Ascending aorta (tissue), 2 donors: Measurements from ENCODE around the gene NUPR1. TPM values are rescaled to one million over a fixed set of nuclear protein-coding genes. Genes with fewer than 3 reads are reported as not detected.

ENCODE experiments used
- DNase-seq, 2 donors: peaks; one replicate each; pipeline ENCODE4 v3.0.0-alpha.2; 2019; ENCODE audit warnings: low spot score in 2 of 2
- H3K27ac ChIP-seq, 2 donors: fragments of 200-600 bp; sonication (generic); one replicate each; pipeline ENCODE4 v1.5.1; 2016 to 2017; ENCODE audit warnings: mild to moderate bottlenecking in 1 of 2
- H3K27me3 ChIP-seq: fragments of 200-600 bp; sonication (generic); one replicate; pipeline ENCODE4 v1.5.1; 2017
- H3K36me3 ChIP-seq, 2 donors: fragments of 200-600 bp; sonication (generic); one replicate each; pipeline ENCODE4 v1.5.1; 2016
- H3K4me1 ChIP-seq, 2 donors: fragments of 200-600 bp; sonication (generic); one replicate each; pipeline ENCODE4 v1.5.1; 2016 to 2017; ENCODE audit warnings: mild to moderate bottlenecking in 1 of 2
- H3K4me3 ChIP-seq, 2 donors: fragments of 200-600 bp; sonication (generic); one replicate each; pipeline ENCODE4 v1.5.1; 2016 to 2017; ENCODE audit warnings: mild to moderate bottlenecking in 1 of 2
- H3K9me3 ChIP-seq, 2 donors: fragments of 200-600 bp; sonication (generic); one replicate each; pipeline ENCODE4 v1.5.1; 2016
- intact Hi-C: fragments of 100-400 bp; cut with DNase I; formaldehyde crosslinking; loops from one replicate; pipeline ENCODE4 v1.15.1; 2023
- total RNA-seq: library from RNA; depleted of rRNA; stranded (reverse); fragments of >200 nt; gene quantifications from one replicate; pipeline ENCODE4 v1.1.0, GENCODE V29; 2016
- TF ChIP-seq, protein P1 (sequence below), 3 experiments: fragments of 200-600 bp in 2 of 3; fragments of 450-650 bp in 1 of 3; sonication (generic) in 2 of 3; IDR thresholded peaks; one replicate each; pipeline ENCODE4 v1.5.1; 2016 to 2019; ENCODE audit warnings: antibody characterized with exemption in 3 of 3, mild to moderate bottlenecking in 1 of 3, moderate library complexity in 1 of 3

Gene NUPR1
- total RNA-seq, 1 donor from 2014 or later = 290 TPM

DNA sequence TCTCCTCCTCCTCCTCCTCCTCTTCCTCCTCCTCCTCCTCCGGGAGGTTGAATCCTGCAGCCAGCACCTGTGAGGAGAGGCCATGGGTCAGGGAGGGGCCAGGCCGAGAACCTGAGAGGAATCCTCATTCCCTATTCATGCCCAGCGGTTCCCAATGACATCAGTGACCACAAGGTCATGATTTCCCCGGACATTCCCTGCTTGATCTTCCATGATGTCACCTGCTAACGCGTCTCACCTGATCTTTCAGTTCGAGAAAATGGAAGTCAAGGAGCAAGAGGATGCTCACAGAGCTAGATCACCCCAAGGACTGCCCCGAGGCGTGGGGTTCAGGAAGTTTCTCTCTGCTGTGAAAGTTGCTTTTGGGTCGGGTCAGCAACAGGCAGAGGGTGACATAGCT lies 38.9 kb downstream of the NUPR1 start:
- DNase-seq = no peak
- no peaks in the 10 kb centered on the region for H3K27me3 ChIP-seq
- H3K9me3 ChIP-seq = no peaks in the 10 kb centered on the region
- H3K4me1 ChIP-seq = no peaks in the 10 kb centered on the region
- no peak overlapping the region for H3K27ac ChIP-seq
- no peaks in the 10 kb centered on the region for H3K36me3 ChIP-seq
- TF ChIP-seq, protein P1, sequence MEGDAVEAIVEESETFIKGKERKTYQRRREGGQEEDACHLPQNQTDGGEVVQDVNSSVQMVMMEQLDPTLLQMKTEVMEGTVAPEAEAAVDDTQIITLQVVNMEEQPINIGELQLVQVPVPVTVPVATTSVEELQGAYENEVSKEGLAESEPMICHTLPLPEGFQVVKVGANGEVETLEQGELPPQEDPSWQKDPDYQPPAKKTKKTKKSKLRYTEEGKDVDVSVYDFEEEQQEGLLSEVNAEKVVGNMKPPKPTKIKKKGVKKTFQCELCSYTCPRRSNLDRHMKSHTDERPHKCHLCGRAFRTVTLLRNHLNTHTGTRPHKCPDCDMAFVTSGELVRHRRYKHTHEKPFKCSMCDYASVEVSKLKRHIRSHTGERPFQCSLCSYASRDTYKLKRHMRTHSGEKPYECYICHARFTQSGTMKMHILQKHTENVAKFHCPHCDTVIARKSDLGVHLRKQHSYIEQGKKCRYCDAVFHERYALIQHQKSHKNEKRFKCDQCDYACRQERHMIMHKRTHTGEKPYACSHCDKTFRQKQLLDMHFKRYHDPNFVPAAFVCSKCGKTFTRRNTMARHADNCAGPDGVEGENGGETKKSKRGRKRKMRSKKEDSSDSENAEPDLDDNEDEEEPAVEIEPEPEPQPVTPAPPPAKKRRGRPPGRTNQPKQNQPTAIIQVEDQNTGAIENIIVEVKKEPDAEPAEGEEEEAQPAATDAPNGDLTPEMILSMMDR (IDR thresholded peaks at IDR 0.05) = no peak
- intact Hi-C loops = no loop called here
- H3K4me3 ChIP-seq = no peak overlapping the region

DNA sequence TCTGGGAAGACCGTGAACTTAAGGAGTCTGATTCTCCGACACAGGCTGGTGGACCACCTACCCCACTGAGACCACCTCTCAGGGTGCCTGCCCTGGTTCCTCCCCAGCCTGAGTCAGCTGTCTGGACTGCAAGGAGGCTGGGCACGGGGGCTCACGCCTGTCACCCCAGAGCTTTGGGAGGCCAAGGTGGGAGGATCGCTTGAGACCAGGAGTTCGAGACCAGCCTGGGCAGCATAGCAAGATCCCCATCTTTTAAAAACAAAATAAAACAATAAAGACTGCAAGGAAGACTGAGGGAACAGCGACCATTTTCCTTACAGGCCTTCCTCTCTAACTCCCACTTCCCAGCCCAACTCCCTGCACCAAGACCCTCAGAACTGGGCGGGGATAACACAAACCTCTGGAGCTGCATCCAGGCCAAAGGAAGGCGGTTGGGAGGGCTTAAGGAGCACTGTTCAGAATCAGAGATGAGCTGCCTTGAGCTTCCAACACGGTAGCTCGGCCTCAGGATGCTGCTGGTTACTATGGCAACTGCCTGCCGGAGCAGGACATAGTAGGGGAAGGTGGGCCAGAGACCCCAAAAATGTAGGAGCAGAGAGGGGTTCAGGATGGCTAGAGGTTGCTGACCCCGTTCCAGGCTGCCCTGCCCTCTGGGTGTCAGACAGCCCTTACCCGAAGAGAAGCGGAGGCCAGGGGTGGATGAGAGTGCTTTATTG lies 40.0 kb downstream of the NUPR1 start:
- TF ChIP-seq, protein P1 (IDR thresholded peaks at IDR 0.05) = no peak
- intact Hi-C loops = no loop called here
- Histone ChIP-seq H3K9me3 (no peaks in the 10 kb centered on the region), H3K27me3 (no peaks in the 10 kb centered on the region), H3K36me3 (no peaks in the 10 kb centered on the region), H3K27ac (no peak overlapping the region), H3K4me1 (no peaks in the 10 kb centered on the region), H3K4me3 (no peak overlapping the region)
- no peak for DNase-seq

DNA sequence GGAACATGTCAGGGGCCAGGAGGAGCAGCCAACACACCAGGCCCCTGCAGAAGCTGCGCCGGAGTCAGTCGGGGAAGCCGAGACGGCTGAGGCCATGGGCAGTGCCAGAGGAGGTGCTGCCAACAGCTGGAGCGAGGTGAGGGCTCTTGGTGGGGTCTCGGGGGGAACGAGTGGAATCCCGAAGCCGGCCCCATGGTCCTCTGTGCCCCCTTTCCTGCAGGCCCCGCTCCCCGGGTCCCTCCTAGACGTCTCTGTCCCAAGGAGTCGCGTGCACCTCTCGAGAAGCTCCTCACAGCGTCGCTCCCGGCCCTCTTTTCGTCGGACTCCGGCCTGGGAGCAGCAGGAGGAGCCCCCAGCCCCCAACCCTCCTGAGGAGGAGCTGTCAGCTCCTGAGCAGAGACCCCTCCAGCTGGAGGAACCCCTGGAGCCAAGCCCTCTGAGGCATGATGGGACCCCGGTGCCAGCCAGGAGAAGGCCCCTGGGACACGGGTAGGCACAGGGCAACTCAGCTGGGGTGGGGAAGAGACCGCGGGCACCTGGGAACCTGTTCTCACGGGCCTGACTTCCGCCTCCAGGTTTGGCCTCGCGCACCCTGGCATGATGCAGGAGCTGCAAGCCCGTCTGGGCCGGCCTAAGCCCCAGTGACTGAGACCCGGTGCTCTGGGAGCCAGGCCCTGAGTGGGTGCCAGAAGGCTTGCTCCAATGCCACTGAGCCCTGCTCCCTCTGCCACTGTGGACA lies 40.7 kb downstream of the NUPR1 start:
- H3K4me3 ChIP-seq = no peak overlapping the region
- intact Hi-C loops = no loop called here
- no peak for DNase-seq
- TF ChIP-seq, protein P1 (IDR thresholded peaks at IDR 0.05) = no peak
- no peaks in the 10 kb centered on the region for H3K4me1 ChIP-seq
- no peaks in the 10 kb centered on the region for H3K27me3 ChIP-seq
- no peak overlapping the region for H3K27ac ChIP-seq
- no peaks in the 10 kb centered on the region for H3K9me3 ChIP-seq
- no peaks in the 10 kb centered on the region for H3K36me3 ChIP-seq

DNA sequence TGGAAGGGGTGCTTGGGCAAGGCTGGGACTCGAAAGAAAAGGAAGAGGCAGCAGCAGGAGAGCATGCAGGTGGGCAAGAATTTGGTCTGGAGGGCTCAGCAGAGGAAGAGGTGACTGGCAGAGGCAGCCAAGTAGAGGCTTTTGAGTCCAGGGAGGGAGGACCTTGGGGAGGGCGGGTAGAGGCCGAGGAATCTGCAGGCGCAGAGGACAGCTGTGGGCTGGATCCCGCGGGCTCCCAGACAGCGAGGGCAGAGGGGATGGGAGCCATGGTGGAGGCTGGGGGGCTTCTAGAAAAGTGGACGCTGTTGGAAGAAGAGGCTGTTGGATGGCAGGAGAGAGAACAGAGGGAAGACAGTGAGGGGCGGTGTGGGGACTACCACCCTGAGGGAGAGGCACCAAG lies 41.4 kb downstream of the NUPR1 start:
- Histone ChIP-seq H3K9me3 (no peaks in the 10 kb centered on the region), H3K27me3 (no peaks in the 10 kb centered on the region), H3K36me3 (no peaks in the 10 kb centered on the region), H3K4me1 (no peaks in the 10 kb centered on the region), H3K27ac (no peak overlapping the region), H3K4me3 (no peak overlapping the region)
- no peak for DNase-seq
- TF ChIP-seq, protein P1 (IDR thresholded peaks at IDR 0.05) = no peak
- intact Hi-C loops = no loop called here

DNA sequence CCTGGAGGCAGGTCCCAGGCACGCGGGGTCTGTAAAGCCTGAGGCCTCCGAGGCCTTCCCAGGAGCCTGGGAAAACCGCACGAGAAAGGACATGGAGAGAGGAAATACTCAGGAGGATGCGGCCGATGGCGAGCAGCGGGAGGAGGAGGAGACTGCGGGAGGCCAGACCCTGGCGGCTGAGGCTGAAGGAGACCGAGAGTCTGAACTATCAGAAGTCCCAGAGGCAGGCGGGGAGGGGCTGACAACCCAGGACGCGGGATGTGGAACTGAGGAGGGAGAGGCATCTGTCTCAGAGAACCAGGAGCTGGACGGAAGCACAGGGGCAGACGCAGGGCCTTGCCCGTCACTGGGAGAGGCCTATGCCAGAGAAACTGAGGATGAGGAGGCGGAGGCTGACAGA lies 41.9 kb downstream of the NUPR1 start:
- Histone ChIP-seq H3K36me3 (no peaks in the 10 kb centered on the region), H3K4me1 (no peaks in the 10 kb centered on the region), H3K27ac (no peak overlapping the region), H3K9me3 (no peaks in the 10 kb centered on the region), H3K27me3 (no peaks in the 10 kb centered on the region), H3K4me3 (no peak overlapping the region)
- TF ChIP-seq, protein P1 (IDR thresholded peaks at IDR 0.05) = no peak
- intact Hi-C loops = no loop called here
- DNase-seq = no peak
